Tibial nerve (tissue), 4 donors: ENCODE measurements around the gene DNASE2B.

Source experiments
- EP300 ChIP-seq, 2 donors: sonication (generic); formaldehyde crosslinking; IDR thresholded peaks; one replicate each; pipeline ENCODE4 v1.6.1; 2017; ENCODE audit warnings: antibody characterized with exemption in 2 of 2, mild to moderate bottlenecking in 1 of 2
- POLR2A ChIP-seq, 2 donors: fragments of 450-650 bp; IDR thresholded peaks; one replicate each; pipeline ENCODE4 v1.6.1; 2017; ENCODE audit warnings: antibody characterized with exemption in 2 of 2, mild to moderate bottlenecking in 2 of 2, moderate library complexity in 2 of 2
- TF ChIP-seq, protein P1 (sequence below), 5 experiments: fragments of 200-600 bp in 3 of 5; fragments of 450-650 bp in 2 of 5; sonication (generic) in 3 of 5; IDR thresholded peaks; one replicate each; pipeline ENCODE4 v1.5.1; 2016 to 2019; ENCODE audit warnings: antibody characterized with exemption in 5 of 5, mild to moderate bottlenecking in 3 of 5, moderate library complexity in 2 of 5

DNA sequence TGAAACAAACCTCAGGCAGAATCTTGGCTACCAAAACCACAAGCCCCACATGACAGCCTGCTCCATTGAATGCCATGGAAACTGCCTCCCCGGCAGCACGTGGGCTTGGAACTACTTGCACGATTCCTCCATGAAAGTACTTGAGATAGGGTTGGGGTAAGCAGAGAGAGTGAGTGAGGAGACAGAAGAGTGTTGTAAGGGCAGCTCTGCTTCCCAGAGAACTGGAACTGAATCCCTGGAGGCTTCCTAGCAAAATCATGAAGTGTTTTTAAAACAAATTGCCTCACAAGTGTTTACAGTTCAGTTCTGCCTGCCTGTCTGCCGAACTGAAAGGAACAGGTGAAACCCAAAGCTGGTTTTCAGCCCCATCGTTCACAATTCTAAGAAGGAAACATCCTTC is 35.3 kb upstream of the DNASE2B start:
- TF ChIP-seq, protein P1, sequence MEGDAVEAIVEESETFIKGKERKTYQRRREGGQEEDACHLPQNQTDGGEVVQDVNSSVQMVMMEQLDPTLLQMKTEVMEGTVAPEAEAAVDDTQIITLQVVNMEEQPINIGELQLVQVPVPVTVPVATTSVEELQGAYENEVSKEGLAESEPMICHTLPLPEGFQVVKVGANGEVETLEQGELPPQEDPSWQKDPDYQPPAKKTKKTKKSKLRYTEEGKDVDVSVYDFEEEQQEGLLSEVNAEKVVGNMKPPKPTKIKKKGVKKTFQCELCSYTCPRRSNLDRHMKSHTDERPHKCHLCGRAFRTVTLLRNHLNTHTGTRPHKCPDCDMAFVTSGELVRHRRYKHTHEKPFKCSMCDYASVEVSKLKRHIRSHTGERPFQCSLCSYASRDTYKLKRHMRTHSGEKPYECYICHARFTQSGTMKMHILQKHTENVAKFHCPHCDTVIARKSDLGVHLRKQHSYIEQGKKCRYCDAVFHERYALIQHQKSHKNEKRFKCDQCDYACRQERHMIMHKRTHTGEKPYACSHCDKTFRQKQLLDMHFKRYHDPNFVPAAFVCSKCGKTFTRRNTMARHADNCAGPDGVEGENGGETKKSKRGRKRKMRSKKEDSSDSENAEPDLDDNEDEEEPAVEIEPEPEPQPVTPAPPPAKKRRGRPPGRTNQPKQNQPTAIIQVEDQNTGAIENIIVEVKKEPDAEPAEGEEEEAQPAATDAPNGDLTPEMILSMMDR (IDR thresholded peaks at IDR 0.05): no peak
- TF ChIP-seq POLR2A (IDR thresholded peaks at IDR 0.05): no peak
- TF ChIP-seq EP300 (IDR thresholded peaks at IDR 0.05): no peak
